ENCODE results near the gene SPECC1L. TPM values are rescaled to one million over a fixed set of nuclear protein-coding genes. Genes with fewer than 3 reads are reported as not detected.

Gene SPECC1L
- total and polyA plus RNA-seq, 2 of the 8 experiments (the other 6 are each of a cell fraction or from before 2014, with no cell fraction given) = 15.7 to 61.6 TPM

DNA sequence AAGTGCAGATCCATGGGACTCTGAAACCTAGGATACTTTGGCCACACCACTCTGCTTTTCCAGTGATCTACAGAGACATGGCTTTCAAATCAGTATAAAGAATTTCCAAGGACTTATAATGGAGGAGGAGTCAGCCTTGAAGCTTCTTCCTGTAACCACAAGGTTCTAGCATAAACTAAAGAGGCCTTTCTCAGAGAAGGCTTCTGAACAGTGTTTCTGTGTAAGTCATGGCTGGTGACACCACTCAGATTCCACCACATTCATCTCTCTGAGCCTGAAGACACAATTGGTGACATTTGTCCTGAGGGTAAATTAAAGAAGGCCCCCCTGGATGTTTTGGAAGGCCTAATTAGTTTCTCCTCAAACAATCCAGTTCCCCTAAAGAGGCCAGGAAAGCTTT, 127.8 kb downstream of the SPECC1L start:
- H2BK15ac ChIP-seq (ENCODE audit: low read length) = no peak overlapping the region
- H3K4me1 ChIP-seq (replicated peaks in 1 of 4; ENCODE audit: control insufficient read depth in 3 of 4, insufficient read depth in 4 of 4, low read length in 3 of 4) = no peaks in the 10 kb centered on the region
- no peak overlapping the region for H3K27ac ChIP-seq (ENCODE audit: low read depth, low read length)
- H2BK20ac ChIP-seq (ENCODE audit: low read length) = no peak overlapping the region
- no peak overlapping the region for H3K18ac ChIP-seq (ENCODE audit: extremely low read depth, low read length)
- DNase-seq (ENCODE audit: low read depth in 1 of 2, low spot score in 2 of 2) (no peak), FAIRE-seq (no peak)
- POLR2A ChIA-PET (ENCODE audit: partially characterized antibody) = no interaction called here
- H4K5ac ChIP-seq (ENCODE audit: insufficient read length, low read depth, low read length) = no peak overlapping the region
- no peak overlapping the region for H3K14ac ChIP-seq (ENCODE audit: insufficient read length)
- H3K79me2 ChIP-seq (ENCODE audit: control insufficient read depth in 1 of 2, insufficient read depth in 2 of 2, low read length in 2 of 2) = no peaks in the 10 kb centered on the region
- H2BK12ac ChIP-seq (ENCODE audit: low read depth, low read length) = no peak overlapping the region
- H3K27me3 ChIP-seq (replicated peaks in 1 of 4; ENCODE audit: control insufficient read depth in 3 of 4, extremely low read depth in 1 of 4, insufficient read depth in 3 of 4, low read length in 3 of 4) = no peaks in the 10 kb centered on the region
- no peak overlapping the region for H3K4ac ChIP-seq (replicated peaks; ENCODE audit: insufficient read length, low read depth, low read length)
- no peak overlapping the region for H4K8ac ChIP-seq (ENCODE audit: extremely low read depth, insufficient read depth, low read length)
- H2AFZ ChIP-seq (ENCODE audit: low read length) = no peak overlapping the region
- H2BK120ac ChIP-seq (replicated peaks; ENCODE audit: low read depth, low read length) = no peak overlapping the region
- H3K23me2 ChIP-seq (ENCODE audit: low read depth, low read length) = no peaks in the 10 kb centered on the region
- no peak overlapping the region for H2BK5ac ChIP-seq (ENCODE audit: low read depth, low read length)
- no peak overlapping the region for H3K4me3 ChIP-seq (ENCODE audit: extremely low read depth in 1 of 4, insufficient read depth in 2 of 4, low read depth in 3 of 4, low read length in 4 of 4)
- no peak overlapping the region for H3K4me2 ChIP-seq (ENCODE audit: insufficient read depth in 1 of 2, low read depth in 2 of 2, low read length in 2 of 2)
- H4K91ac ChIP-seq (replicated peaks; ENCODE audit: insufficient read length, low read length) = no peak overlapping the region
- H3K56ac ChIP-seq (replicated peaks; ENCODE audit: insufficient read length, low read depth, low read length) = no peak overlapping the region
- H2AK5ac ChIP-seq (ENCODE audit: low read depth, low read length) = no peak overlapping the region
- H3K36me3 ChIP-seq (ENCODE audit: control insufficient read depth in 2 of 4, insufficient read depth in 4 of 4, low read length in 3 of 4) = peaks cover 0 to 12% (median 3%) of the 10 kb centered on the region in 4 experiments; a peak in 3 of 8 replicates
- H3K23ac ChIP-seq (ENCODE audit: insufficient read length) = no peak overlapping the region
- H3K9me3 ChIP-seq (ENCODE audit: insufficient read depth in 2 of 2, low read depth in 1 of 2, low read length in 1 of 2) = no peaks in the 10 kb centered on the region
- CTCF ChIA-PET (ENCODE audit: partially characterized antibody) = interaction anchor here (1.0 to 1.7 kb wide), 2 partner anchors 104 to 128 kb away, joined by 3 to 8 read pairs; no protein-coding TSS in a partner anchor
- no peaks in the 10 kb centered on the region for H3K79me1 ChIP-seq (ENCODE audit: low read depth, low read length)
- peaks cover 0 to 4% of the 10 kb centered on the region in 2 experiments for H4K20me1 ChIP-seq (replicated peaks in 1 of 2; ENCODE audit: control insufficient read depth in 1 of 2, insufficient read depth in 2 of 2, low read length in 2 of 2)
- no peak overlapping the region for H3K9ac ChIP-seq (replicated peaks in 1 of 4; ENCODE audit: extremely low read depth in 1 of 4, low read depth in 3 of 4, low read length in 3 of 4)
- TF ChIP-seq CBX8 (IDR thresholded peaks at IDR 0.05; ENCODE audit: borderline replicate concordance, low read depth, low read length) = no peak
- TF ChIP-seq JUND (IDR thresholded peaks at IDR 0.05; ENCODE audit: low read length) = no peak
- TF ChIP-seq, protein P1, sequence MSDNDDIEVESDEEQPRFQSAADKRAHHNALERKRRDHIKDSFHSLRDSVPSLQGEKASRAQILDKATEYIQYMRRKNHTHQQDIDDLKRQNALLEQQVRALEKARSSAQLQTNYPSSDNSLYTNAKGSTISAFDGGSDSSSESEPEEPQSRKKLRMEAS (IDR thresholded peaks at IDR 0.05) = no peak
- TF ChIP-seq RBBP5 (IDR thresholded peaks at IDR 0.05; ENCODE audit: borderline replicate concordance, low read depth, low read length) = no peak
